ENCODE results near the gene C1orf185.
A peak's percentile ranks its signal among the peaks of the same experiment; 100 is the strongest.
"Not testable (repeated sequence)": the region's sequence is repeated elsewhere in the genome, so short reads cannot be mapped to it uniquely, and the experiment has no call there.

The C1orf185 gene

GRCh38 chr1:51101976-51102375 lies at the start of gene C1orf185:
TSS of gene C1orf185 (plus strand) at chr1:51102228. CDS start at chr1:51102234, 6 bp downstream.
- DNase-seq = no peak

- DNase-seq = peak; percentile 63
These were observed 43.2 kb upstream of the C1orf185 start for GRCh38 chr1:51058858-51059257.

- no peak for DNase-seq
These were observed 40.7 kb upstream of the C1orf185 start for GRCh38 chr1:51061231-51061918.

GRCh38 chr1:51063121-51063520 lies 38.9 kb upstream of the C1orf185 start:
- DNase-seq = peak; percentile 80

GRCh38 chr1:51070011-51070410 lies 32.0 kb upstream of the C1orf185 start:
- DNase-seq = no peak

GRCh38 chr1:51070640-51071039 lies 31.4 kb upstream of the C1orf185 start:
- DNase-seq = no peak

GRCh38 chr1:51071291-51072042 lies 30.6 kb upstream of the C1orf185 start:
- DNase-seq = no peak

GRCh38 chr1:51072043-51072439 lies 30.0 kb upstream of the C1orf185 start:
- no peak for DNase-seq

- no peak for DNase-seq
These were observed 29.4 kb upstream of the C1orf185 start for GRCh38 chr1:51072651-51073050.

- DNase-seq = no peak
These were observed 28.6 kb upstream of the C1orf185 start for GRCh38 chr1:51073456-51073855.

- DNase-seq = no peak
These were observed 15.3 kb upstream of the C1orf185 start for GRCh38 chr1:51086496-51087271.

GRCh38 chr1:51088474-51088873 lies 13.6 kb upstream of the C1orf185 start:
- DNase-seq = no peak

- no peak for DNase-seq
These were observed 8.4 kb upstream of the C1orf185 start for GRCh38 chr1:51093581-51093980.

GRCh38 chr1:51097171-51097570 lies 4.9 kb upstream of the C1orf185 start:
- DNase-seq = no peak

GRCh38 chr1:51100264-51100880 lies 1.7 kb upstream of the C1orf185 start:
- no peak for DNase-seq

GRCh38 chr1:51114137-51114536 lies 12.1 kb downstream of the C1orf185 start:
- DNase-seq = no peak

- DNase-seq = no peak
These were observed 13.8 kb downstream of the C1orf185 start for GRCh38 chr1:51115714-51116404.

- DNase-seq = no peak
These were observed 17.3 kb downstream of the C1orf185 start for GRCh38 chr1:51119331-51119730.

- no peak for DNase-seq
These were observed 18.6 kb downstream of the C1orf185 start for GRCh38 chr1:51120629-51121028.

- DNase-seq = not testable (repeated sequence)
These were observed 25.1 kb downstream of the C1orf185 start for GRCh38 chr1:51127152-51127551.

GRCh38 chr1:51131185-51131584 lies 29.2 kb downstream of the C1orf185 start:
- no peak for DNase-seq

GRCh38 chr1:51133045-51133444 lies 31.0 kb downstream of the C1orf185 start:
- no peak for DNase-seq

GRCh38 chr1:51137696-51138095 lies 35.7 kb downstream of the C1orf185 start:
- DNase-seq = not testable (repeated sequence)

Measured in islet precursor cell (in vitro differentiated cells).